Measurements from ENCODE around the gene SULT1A3.
"Not testable (repeated sequence)": the region's sequence is repeated elsewhere in the genome, so short reads cannot be mapped to it uniquely, and the experiment has no call there.

The SULT1A3 gene

GRCh38 chr16:30199049-30199448 is at the start of gene SULT1A3:
Gene SULT1A3 (plus strand): TSS chr16:30199255. CDS start chr16:30200729, 1,474 bp downstream.
- intact Hi-C loops (cut with DNase I); DNase-seq: not testable (repeated sequence)

DNA sequence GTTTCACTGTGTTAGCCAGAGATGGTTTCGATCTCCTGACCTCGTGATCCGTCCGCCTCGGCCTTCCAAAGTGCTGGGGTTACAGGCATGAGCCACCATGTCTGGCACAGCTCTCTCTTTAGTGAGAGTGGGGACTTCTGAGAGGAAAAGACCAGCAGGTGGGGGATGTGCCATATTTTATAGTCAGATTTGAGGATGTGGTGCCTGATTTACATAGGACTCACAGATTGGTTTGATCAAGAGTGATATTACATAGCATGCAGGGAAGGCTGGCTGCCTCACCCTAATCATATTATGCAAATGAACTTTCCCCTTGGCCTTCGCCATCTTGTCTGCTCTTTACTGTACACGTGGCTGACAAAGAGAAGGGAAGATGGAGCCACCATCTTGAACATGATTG is 48.0 kb upstream of the SULT1A3 start:
- no peak for DNase-seq
- intact Hi-C loops (cut with DNase I): no loop called here

- intact Hi-C loops (cut with DNase I): no loop called here
- no peak for DNase-seq
Measured at GRCh38 chr16:30152517-30152916, 46.5 kb upstream of the SULT1A3 start.

GRCh38 chr16:30155188-30155587 is 43.9 kb upstream of the SULT1A3 start:
- DNase-seq: no peak
- intact Hi-C loops (cut with DNase I): no loop called here

DNA sequence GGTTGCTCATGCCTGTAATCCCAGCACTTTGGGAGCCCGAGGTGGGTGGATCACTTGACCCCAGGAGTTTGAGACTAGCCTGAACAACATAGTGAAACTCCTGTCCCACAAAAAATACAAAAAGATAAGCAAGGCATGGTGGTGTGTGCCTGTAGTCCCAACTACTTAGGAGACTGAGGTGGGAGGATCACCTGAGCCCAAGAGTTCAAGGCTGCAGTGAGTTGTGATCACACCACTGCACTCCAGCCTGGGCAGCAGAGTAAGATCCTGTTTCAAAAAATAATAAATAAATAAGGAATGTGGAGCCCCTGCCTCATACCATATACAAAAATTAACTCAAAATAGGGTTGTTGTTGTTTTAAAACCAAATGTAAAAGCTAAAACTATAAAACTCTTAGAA is 41.8 kb upstream of the SULT1A3 start:
- intact Hi-C loops (cut with DNase I): no loop called here
- DNase-seq: no peak

GRCh38 chr16:30163538-30163937 is 35.5 kb upstream of the SULT1A3 start:
- intact Hi-C loops (cut with DNase I): no loop called here
- no peak for DNase-seq

DNA sequence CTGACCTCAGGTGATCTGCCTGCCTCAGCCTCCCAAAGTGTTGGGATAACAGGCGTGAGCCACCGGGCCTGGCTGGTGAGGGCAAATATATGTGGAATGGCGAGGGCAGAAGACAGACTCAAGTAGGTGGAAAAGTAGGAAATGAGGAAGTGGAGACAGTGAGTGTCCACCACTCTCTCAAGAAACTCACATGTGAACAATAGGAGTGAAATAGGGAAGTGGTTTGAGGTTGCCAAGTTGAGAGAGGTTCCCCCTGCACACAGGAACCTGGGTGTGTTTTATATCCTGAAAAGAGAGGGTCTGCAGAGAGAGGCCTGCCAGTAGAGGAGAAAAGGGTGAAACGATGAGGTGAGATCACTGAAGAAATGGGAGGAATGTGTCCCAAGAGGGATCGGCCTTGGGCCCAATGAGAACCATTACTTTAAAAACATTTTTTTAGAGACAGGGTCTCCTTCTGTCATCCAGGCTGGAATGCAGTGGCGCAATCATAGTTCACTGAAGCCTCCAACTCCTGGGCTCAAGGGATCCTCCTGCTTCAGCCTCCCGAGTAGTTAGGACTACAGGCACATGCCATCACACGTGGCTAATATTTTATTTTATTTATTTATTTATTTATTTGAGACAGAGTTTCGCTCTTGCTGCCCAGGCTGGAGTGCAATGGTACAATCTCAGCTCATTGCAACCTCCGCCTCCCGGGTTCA is 32.7 kb upstream of the SULT1A3 start:
- intact Hi-C loops (cut with DNase I): no loop called here
- peak in 1 of 42 donors; percentile 12 for DNase-seq

- DNase-seq; intact Hi-C loops (cut with DNase I): not testable (repeated sequence)
Measured at GRCh38 chr16:30168746-30169145, 30.3 kb upstream of the SULT1A3 start.

DNA sequence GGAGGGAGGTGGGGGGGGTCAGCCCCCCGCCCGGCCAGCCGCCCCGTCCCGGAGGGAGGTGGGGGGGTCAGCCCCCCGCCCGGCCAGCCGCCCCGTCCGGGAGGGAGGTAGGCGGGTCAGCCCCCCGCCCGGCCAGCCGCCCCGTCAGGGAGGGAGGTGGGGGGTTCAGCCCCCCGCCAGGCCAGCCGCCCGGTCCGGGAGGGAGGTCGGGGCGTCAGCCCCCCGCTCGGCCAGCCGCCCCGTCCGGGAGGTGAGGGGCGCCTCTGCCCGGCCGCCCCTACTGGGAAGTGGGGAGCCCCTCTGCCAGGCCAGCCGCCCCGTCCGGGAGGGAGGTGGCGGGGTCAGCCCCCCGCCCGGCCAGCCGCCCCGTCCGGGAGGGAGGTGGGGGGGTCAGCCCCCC is 29.6 kb upstream of the SULT1A3 start:
- intact Hi-C loops (cut with DNase I); DNase-seq: not testable (repeated sequence)

DNA sequence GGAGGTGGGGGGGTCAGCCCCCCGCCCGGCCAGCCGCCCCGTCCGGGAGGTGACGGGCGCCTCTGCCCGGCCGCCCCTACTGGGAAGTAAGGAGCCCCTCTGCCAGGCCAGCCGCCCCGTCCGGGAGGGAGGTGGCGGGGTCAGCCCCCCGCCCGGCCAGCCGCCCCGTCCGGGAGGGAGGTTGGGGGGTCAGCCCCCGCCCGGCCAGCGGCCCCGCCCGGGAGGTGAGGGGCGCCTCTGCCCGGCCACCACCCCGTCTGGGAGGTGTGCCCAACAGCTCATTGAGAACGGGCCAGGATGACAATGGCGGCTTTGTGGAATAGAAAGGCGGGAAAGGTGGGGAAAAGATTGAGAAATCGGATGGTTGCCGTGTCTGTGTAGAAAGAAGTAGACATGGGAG is 28.9 kb upstream of the SULT1A3 start:
- DNase-seq; intact Hi-C loops (cut with DNase I): not testable (repeated sequence)

GRCh38 chr16:30173054-30173453 is 26.0 kb upstream of the SULT1A3 start:
- no peak for DNase-seq
- intact Hi-C loops (cut with DNase I): no loop called here

GRCh38 chr16:30176876-30177275 is 22.2 kb upstream of the SULT1A3 start:
- intact Hi-C loops (cut with DNase I); DNase-seq: not testable (repeated sequence)

DNA sequence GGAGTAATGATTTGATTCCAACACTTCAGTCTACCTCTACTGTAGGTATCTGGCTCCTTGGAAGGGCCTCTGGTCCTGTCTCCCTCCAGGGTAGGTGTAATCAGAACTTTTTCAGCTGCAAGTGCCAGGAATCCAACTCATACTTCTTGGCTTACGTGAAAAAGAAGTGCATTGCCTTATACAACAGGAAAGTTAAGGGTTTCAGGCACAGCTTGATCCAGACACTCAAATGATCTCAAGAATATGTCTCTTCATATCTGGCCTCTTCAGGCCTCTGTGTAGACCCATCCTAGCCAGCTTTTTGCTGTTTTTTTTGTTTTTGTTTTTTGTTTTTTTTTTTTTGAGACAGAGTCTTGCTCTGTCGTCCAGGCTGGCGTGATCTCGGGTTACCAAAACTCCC is 19.9 kb upstream of the SULT1A3 start:
- DNase-seq: no peak
- intact Hi-C loops (cut with DNase I): no loop called here

- DNase-seq: peak in 1 of 42 donors; percentile 10
- intact Hi-C loops (cut with DNase I): no loop called here
Measured at GRCh38 chr16:30179931-30180330, 19.1 kb upstream of the SULT1A3 start.

- intact Hi-C loops (cut with DNase I): no loop called here
Measured at GRCh38 chr16:30180741-30181140, 18.3 kb upstream of the SULT1A3 start.

DNA sequence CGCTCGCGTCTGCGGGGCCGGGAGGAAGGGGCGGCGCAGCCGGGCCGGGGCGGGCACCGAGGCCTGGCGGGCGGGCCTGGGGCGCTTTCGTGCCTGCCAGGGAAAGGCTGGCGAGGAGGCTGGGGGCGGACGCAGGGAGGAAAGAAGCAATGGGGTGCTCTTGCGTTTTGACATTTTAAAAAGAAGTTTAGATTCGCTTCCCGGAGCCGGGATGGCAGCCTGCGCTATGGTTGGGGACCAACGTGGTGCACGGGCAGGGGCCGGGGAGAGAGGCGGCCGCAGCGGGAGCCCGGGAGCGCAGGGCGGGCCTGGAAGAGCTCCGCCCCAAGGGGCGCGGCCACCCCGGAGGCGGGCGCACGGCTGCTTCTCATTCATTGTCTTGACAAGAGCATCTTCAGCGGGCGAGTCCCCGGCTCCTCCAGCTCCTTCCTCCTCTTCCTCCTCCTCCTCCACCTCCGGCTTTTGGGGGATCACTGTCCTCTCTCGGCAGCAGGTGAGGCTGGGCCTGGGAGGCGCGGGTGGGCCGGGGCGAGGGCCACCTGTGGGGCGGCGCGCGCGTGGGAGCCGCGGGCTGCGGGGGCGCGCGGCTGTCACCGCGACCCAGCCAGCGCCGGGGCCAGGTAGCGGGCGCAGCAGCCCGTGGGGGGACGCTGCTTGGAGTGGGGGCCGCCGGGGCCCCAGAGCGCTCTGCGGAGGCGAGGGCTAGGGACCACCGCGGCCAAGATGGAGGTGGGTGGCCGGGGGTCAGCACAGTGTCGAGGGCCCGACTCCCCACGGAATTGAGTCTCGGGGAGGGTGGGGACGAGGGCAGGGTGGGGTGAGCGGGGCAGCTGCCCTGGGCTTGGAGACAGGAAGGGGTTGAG is 15.6 kb upstream of the SULT1A3 start, which contains the start of gene CORO1A:
Gene CORO1A (plus strand): TSS at position 370 of the 863 bp plus-strand sequence. CDS start 1,608 bp downstream, outside the sequence.
- intact Hi-C loops (cut with DNase I): no loop called here

More at GRCh38 chr16:30180741-30181140, 18.3 kb upstream of the SULT1A3 start:
- DNase-seq: peak in 1 of 42 donors; percentile 16

DNA sequence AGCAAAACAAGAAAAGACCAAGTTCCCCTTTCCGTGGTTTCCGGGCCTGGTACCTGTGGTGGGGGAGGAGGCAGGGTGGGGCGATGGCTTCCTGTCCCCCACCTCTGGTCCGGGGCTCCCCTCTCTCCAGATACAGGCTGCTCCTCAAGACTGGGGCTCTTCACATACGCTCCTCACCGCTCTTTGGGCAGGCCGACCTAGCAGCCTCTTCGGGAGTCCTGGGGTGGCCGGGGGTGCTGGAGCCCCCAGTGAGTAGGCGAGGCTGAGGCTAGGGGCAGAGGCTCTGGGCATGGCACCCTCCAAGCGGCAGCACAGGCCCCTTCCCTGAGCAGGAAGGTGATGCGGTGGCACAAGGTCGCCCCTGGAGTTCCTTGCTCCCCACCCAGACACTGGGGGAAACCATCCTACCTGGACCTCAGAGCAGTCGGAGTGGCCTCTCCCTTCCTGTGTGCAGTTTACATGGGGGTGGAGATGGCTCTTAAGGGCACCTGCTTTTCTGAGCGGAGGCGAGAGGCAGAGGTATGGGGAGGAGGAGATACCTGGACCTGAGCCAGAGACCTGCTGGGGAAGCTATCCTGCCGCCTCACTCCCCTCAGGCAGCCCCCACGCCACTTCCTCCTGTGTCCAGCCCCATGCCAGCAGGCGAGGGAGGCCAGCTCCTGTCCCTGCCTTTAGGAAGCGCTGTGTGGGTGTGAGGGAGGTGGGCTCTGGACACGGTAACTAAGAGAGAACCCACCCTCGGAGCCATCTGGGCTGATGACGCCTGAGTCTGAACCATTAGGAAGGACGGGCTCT is 14.8 kb upstream of the SULT1A3 start:
- DNase-seq: peak in 25 of 42 donors; percentile 4 to 55 (median 27)
- intact Hi-C loops (cut with DNase I): no loop called here

More for the DNA sequence above, 15.6 kb upstream of the SULT1A3 start, which contains the start of gene CORO1A:
- peak; percentile 75 to 97 (median 91) for DNase-seq

DNA sequence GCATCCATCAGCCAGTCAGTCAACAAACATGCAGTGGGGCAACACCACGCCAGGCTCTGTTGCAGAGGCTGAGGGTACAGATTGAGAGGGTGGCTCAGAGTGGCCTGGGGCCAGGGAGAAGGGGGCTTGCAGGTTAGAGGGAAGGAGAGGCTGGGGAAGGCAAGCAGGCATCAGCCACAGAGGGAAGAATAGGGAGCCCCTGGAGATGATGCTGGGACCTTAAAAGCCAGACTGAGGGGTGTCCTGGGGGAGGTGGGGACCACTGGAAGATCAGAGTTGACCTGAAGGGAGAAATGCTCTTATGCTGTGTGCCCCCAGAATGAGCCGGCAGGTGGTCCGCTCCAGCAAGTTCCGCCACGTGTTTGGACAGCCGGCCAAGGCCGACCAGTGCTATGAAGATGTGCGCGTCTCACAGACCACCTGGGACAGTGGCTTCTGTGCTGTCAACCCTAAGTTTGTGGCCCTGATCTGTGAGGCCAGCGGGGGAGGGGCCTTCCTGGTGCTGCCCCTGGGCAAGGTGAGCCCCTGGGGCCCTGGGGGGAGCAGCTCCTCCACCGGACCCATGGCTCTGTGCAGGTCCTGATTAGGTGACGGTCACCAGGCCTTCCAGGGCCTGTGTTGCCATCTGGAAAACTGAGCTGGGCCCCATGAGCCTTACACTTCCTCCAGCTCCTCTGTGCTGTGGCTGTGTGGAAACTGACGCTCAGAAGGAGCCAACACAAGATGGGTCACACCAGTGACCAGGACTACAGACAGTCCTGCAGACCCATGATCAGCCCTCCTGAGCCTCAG is 14.0 kb upstream of the SULT1A3 start:
- intact Hi-C loops (cut with DNase I): no loop called here
- peak in 2 of 42 donors; percentile 26 to 29 for DNase-seq

All from head of caudate nucleus (tissue), 42 donors.